Neural cell (in vitro differentiated cells): ENCODE data around the gene HAGHL. TPM values are rescaled to one million over a fixed set of nuclear protein-coding genes. Genes with fewer than 3 reads are reported as not detected.

ENCODE experiments used
- H2AFZ ChIP-seq: fragments of 200-600, 300-800 bp; sonication (generic), shearing (Covaris generic); 2 replicates; pipeline ENCODE4 v1.6.0; 2014; ENCODE audit warnings: low read depth, mild to moderate bottlenecking, antibody characterized with exemption, low read length, moderate library complexity
- H3F3A ChIP-seq: fragments of 200-600 bp; shearing (Covaris generic); 2 replicates; pipeline ENCODE4 v1.6.1; 2016; ENCODE audit warnings: mild to moderate bottlenecking, moderate library complexity, mixed read lengths, antibody characterized with exemption, low read length; ENCODE audit not compliant: insufficient read depth, poor library complexity, severe bottlenecking
- H3K27ac ChIP-seq: fragments of 200-600, 300-800 bp; sonication (generic), shearing (Covaris generic); 2 replicates; pipeline ENCODE4 v1.5.1; 2014; ENCODE audit warnings: mild to moderate bottlenecking, low read length, moderate library complexity
- H3K27me3 ChIP-seq: fragments of 300-800, 200-600 bp; sonication (generic), shearing (Covaris generic); 2 replicates; pipeline ENCODE4 v1.6.0; 2014; ENCODE audit warnings: mild to moderate bottlenecking, low read depth, low read length, moderate library complexity; ENCODE audit not compliant: insufficient read depth
- H3K36me3 ChIP-seq: fragments of 300-800, 200-600 bp; sonication (generic), shearing (Covaris generic); 2 replicates; pipeline ENCODE4 v1.5.1; 2014; ENCODE audit warnings: mild to moderate bottlenecking, antibody characterized with exemption, low read length, moderate library complexity; ENCODE audit not compliant: insufficient read depth
- H3K4me2 ChIP-seq: fragments of 300-800, 200-600 bp; sonication (generic), shearing (Covaris generic); 2 replicates; pipeline ENCODE4 v1.6.0; 2014; ENCODE audit warnings: mild to moderate bottlenecking, low read length
- H3K4me3 ChIP-seq: fragments of 300-800, 200-600 bp; sonication (generic), shearing (Covaris generic); 2 replicates; pipeline ENCODE4 v1.5.1; 2014; ENCODE audit warnings: mild to moderate bottlenecking, low read length, moderate library complexity
- H3K79me2 ChIP-seq: fragments of 200-600 bp; shearing (Covaris generic); replicated peaks from 2 replicates; pipeline ENCODE4 v1.6.0; 2014; ENCODE audit warnings: mild to moderate bottlenecking, low read length, moderate library complexity; ENCODE audit not compliant: insufficient read depth
- H3K9ac ChIP-seq: fragments of 300-800, 200-600 bp; sonication (generic), shearing (Covaris generic); 2 replicates; pipeline ENCODE4 v1.6.1; 2016; ENCODE audit warnings: mild to moderate bottlenecking, low read length, mixed read lengths
- H3K9me2 ChIP-seq: fragments of 200-600 bp; shearing (Covaris generic); 2 replicates; pipeline ENCODE4 v1.6.1; 2016; ENCODE audit warnings: mild to moderate bottlenecking, low read length, mixed read lengths; ENCODE audit not compliant: insufficient read depth
- H3K9me3 ChIP-seq: fragments of 200-600, 300-800 bp; sonication (generic), shearing (Covaris generic); 2 replicates; pipeline ENCODE4 v1.6.1; 2016; ENCODE audit warnings: mild to moderate bottlenecking, mixed run types, low read length, moderate library complexity, mixed read lengths
- H4K20me1 ChIP-seq: fragments of 200-600 bp; shearing (Covaris generic); 2 replicates; pipeline ENCODE4 v1.6.1; 2016; ENCODE audit warnings: mild to moderate bottlenecking, mixed run types; ENCODE audit not compliant: insufficient read depth
- EP300 ChIP-seq: fragments of 450-650 bp; conservative IDR thresholded peaks from 2 replicates; pipeline ENCODE4 v1.6.1; 2014; ENCODE audit warnings: antibody characterized with exemption, mild to moderate bottlenecking, moderate library complexity; ENCODE audit not compliant: poor library complexity, severe bottlenecking
- EZH2 ChIP-seq: fragments of 200-600, 300-800 bp; shearing (Covaris generic), sonication (generic); IDR thresholded peaks from 2 replicates; pipeline ENCODE4 v1.6.1; 2014; ENCODE audit warnings: antibody characterized with exemption, low read length, borderline replicate concordance, mild to moderate bottlenecking; ENCODE audit not compliant: insufficient read depth, poor library complexity, severe bottlenecking
- MXI1 ChIP-seq: fragments of 450-650 bp; conservative IDR thresholded peaks from 2 replicates; pipeline ENCODE4 v1.6.1; 2014; ENCODE audit warnings: antibody characterized with exemption, mild to moderate bottlenecking; ENCODE audit not compliant: poor library complexity, severe bottlenecking
- POLR2AphosphoS5 ChIP-seq: IDR thresholded peaks from 2 replicates; pipeline ENCODE4 v1.6.1; 2012
- RAD21 ChIP-seq: fragments of 450-650 bp; conservative IDR thresholded peaks from 2 replicates; pipeline ENCODE4 v1.6.1; 2014; ENCODE audit warnings: antibody characterized with exemption, mild to moderate bottlenecking, moderate library complexity
- SMC3 ChIP-seq: fragments of 450-650 bp; conservative IDR thresholded peaks from 2 replicates; pipeline ENCODE4 v1.6.1; 2014; ENCODE audit warnings: antibody characterized with exemption, mild to moderate bottlenecking, moderate library complexity; ENCODE audit not compliant: poor library complexity
- TAF1 ChIP-seq: IDR thresholded peaks from 2 replicates; pipeline ENCODE4 v1.6.1; 2012; ENCODE audit warnings: low read depth
- polyA plus RNA-seq: library from polyadenylated mRNA; depleted of rRNA; stranded (reverse); fragments of >200 nt; gene quantifications from 2 replicates; pipeline ENCODE4 v1.2.3, GENCODE V29; 2014
- TF ChIP-seq, protein P1 (sequence below): fragments of 450-650 bp; IDR thresholded peaks from 2 replicates; pipeline ENCODE4 v1.5.1; 2014; ENCODE audit warnings: antibody characterized with exemption, mild to moderate bottlenecking, moderate library complexity; ENCODE audit not compliant: poor library complexity, severe bottlenecking
- TF ChIP-seq, protein P2 (sequence below): IDR thresholded peaks from 2 replicates; pipeline ENCODE4 v1.6.1; 2012; ENCODE audit warnings: borderline replicate concordance

HAGHL gene
- polyA plus RNA-seq, 1 donor from 2014 or later = 28.3 TPM

DNA sequence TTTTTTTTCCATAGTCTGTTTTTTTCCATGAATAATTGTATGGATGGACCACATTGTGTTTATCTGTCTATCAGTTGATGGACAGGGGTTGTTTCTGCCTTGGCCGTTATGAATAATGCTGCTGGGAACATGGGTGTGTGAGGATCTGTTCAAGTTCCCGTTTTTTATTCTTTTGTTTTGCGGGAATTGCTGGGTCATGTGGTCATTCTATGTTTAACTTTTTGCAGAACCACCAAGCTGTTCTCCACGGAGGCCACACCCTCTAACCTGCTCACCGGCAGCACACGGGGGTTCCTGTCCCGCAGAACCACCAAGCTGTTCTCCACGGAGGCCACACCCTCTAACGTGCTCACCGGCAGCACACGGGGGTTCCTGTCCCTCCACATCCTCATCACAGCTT is 27.8 kb downstream of the HAGHL start:
- H3K79me2 ChIP-seq = no peaks in the 10 kb centered on the region
- H3K9me3 ChIP-seq = peaks cover 4% of the 10 kb centered on the region
- no peak overlapping the region for H3K4me3 ChIP-seq
- no peaks in the 10 kb centered on the region for H3K9me2 ChIP-seq
- no peaks in the 10 kb centered on the region for H3K27me3 ChIP-seq
- H3K36me3 ChIP-seq = no peaks in the 10 kb centered on the region
- H4K20me1 ChIP-seq = no peaks in the 10 kb centered on the region
- no peak overlapping the region for H3K4me2 ChIP-seq
- H3F3A ChIP-seq = no peaks in the 10 kb centered on the region
- TF ChIP-seq, protein P1, sequence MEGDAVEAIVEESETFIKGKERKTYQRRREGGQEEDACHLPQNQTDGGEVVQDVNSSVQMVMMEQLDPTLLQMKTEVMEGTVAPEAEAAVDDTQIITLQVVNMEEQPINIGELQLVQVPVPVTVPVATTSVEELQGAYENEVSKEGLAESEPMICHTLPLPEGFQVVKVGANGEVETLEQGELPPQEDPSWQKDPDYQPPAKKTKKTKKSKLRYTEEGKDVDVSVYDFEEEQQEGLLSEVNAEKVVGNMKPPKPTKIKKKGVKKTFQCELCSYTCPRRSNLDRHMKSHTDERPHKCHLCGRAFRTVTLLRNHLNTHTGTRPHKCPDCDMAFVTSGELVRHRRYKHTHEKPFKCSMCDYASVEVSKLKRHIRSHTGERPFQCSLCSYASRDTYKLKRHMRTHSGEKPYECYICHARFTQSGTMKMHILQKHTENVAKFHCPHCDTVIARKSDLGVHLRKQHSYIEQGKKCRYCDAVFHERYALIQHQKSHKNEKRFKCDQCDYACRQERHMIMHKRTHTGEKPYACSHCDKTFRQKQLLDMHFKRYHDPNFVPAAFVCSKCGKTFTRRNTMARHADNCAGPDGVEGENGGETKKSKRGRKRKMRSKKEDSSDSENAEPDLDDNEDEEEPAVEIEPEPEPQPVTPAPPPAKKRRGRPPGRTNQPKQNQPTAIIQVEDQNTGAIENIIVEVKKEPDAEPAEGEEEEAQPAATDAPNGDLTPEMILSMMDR = no peak
- no peak for TF ChIP-seq EZH2
- TF ChIP-seq RAD21 = no peak
- TF ChIP-seq POLR2AphosphoS5 = no peak
- TF ChIP-seq MXI1 = no peak
- TF ChIP-seq, protein P2, sequence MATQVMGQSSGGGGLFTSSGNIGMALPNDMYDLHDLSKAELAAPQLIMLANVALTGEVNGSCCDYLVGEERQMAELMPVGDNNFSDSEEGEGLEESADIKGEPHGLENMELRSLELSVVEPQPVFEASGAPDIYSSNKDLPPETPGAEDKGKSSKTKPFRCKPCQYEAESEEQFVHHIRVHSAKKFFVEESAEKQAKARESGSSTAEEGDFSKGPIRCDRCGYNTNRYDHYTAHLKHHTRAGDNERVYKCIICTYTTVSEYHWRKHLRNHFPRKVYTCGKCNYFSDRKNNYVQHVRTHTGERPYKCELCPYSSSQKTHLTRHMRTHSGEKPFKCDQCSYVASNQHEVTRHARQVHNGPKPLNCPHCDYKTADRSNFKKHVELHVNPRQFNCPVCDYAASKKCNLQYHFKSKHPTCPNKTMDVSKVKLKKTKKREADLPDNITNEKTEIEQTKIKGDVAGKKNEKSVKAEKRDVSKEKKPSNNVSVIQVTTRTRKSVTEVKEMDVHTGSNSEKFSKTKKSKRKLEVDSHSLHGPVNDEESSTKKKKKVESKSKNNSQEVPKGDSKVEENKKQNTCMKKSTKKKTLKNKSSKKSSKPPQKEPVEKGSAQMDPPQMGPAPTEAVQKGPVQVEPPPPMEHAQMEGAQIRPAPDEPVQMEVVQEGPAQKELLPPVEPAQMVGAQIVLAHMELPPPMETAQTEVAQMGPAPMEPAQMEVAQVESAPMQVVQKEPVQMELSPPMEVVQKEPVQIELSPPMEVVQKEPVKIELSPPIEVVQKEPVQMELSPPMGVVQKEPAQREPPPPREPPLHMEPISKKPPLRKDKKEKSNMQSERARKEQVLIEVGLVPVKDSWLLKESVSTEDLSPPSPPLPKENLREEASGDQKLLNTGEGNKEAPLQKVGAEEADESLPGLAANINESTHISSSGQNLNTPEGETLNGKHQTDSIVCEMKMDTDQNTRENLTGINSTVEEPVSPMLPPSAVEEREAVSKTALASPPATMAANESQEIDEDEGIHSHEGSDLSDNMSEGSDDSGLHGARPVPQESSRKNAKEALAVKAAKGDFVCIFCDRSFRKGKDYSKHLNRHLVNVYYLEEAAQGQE = no peak
- TF ChIP-seq SMC3 = no peak
- no peak for TF ChIP-seq TAF1
- no peak for TF ChIP-seq EP300
- no peak overlapping the region for H3K9ac ChIP-seq
- no peak overlapping the region for H2AFZ ChIP-seq
- no peak overlapping the region for H3K27ac ChIP-seq

DNA sequence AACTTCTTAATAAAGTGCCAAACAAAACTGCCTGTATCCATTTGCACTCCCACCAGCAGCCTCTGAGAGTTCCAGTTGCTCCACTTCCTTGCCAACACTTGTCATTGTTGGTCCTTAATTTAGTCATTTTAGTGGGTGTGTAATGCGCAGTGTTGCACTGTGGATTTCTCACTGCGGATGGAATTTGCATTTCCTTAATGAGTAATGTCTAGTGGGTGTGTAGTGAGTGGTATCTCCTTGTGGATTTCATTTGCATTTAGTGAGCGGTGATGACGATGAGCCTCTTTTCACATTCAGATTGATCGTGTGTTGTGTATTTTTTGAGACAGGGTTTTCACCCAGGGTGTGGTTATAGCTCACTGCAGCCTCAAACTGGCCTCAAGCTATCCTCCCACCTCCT is 29.5 kb downstream of the HAGHL start:
- Histone ChIP-seq H3K27ac (no peak overlapping the region), H3K79me2 (no peaks in the 10 kb centered on the region), H2AFZ (no peak overlapping the region), H3K9me2 (no peaks in the 10 kb centered on the region), H3K9me3 (peaks cover 4% of the 10 kb centered on the region), H3K9ac (no peak overlapping the region), H3K4me3 (no peak overlapping the region), H4K20me1 (no peaks in the 10 kb centered on the region), H3K27me3 (no peaks in the 10 kb centered on the region), H3K36me3 (no peaks in the 10 kb centered on the region), H3F3A (no peaks in the 10 kb centered on the region), H3K4me2 (no peak overlapping the region)
- TF ChIP-seq SMC3 = no peak
- TF ChIP-seq POLR2AphosphoS5 = no peak
- TF ChIP-seq TAF1 = no peak
- no peak for TF ChIP-seq MXI1
- TF ChIP-seq, protein P2 = no peak
- no peak for TF ChIP-seq EZH2
- TF ChIP-seq, protein P1 = no peak
- TF ChIP-seq EP300 = no peak
- no peak for TF ChIP-seq RAD21
